ENCODE measurements around the gene SMYD5. TPM values are rescaled to one million over a fixed set of nuclear protein-coding genes. Genes with fewer than 3 reads are reported as not detected.

SMYD5 gene
- total and polyA plus RNA-seq, 9 of the 15 experiments (the other 6 are each of a cell fraction or from before 2014, with no cell fraction given): 11.4 to 56.8 (median 32.0) TPM

- TF ChIP-seq MXD1 (CRISPR knock-in tag; IDR thresholded peaks at IDR 0.05; ENCODE audit: borderline replicate concordance, poor library complexity, severe bottlenecking) (no peak), NFIX (CRISPR knock-in tag; IDR thresholded peaks at IDR 0.05; ENCODE audit: low read depth) (peak; percentile 44; the same call in 1 of the 2 replicates), RCOR1 (IDR thresholded peaks at IDR 0.05; ENCODE audit: borderline replicate concordance in 1 of 2, low read depth in 2 of 2, low read length in 2 of 2) (peak in 1 of 2 experiments; percentile 57; a peak in 1 of 4 replicates), TFAP4 (CRISPR knock-in tag; IDR thresholded peaks at IDR 0.05; ENCODE audit: borderline replicate concordance) (no peak), ZNF280A (IDR thresholded peaks at IDR 0.05; ENCODE audit: low read depth, partially characterized antibody) (no peak), CXXC5 (CRISPR knock-in tag; IDR thresholded peaks at IDR 0.05) (no peak), NFE2 (IDR thresholded peaks at IDR 0.05; ENCODE audit: low read depth) (no peak), FIP1L1 (IDR thresholded peaks at IDR 0.05; ENCODE audit: low read depth, low read length, poor library complexity, severe bottlenecking) (no peak), RBM25 (IDR thresholded peaks at IDR 0.05; ENCODE audit: low read depth, low read length, severe bottlenecking) (no peak), ZNF134 (CRISPR knock-in tag; conservative IDR thresholded peaks at IDR 0.05) (no peak), NFIC (IDR thresholded peaks at IDR 0.05) (peak; percentile 94), ZHX1 (conservative IDR thresholded peaks at IDR 0.05; ENCODE audit: low read length) (no peak), POU5F1 (IDR thresholded peaks at IDR 0.05; ENCODE audit: borderline replicate concordance, low read depth, low read length, partially characterized antibody) (no peak)
These were observed 43.5 kb downstream of the SMYD5 start (continued) for GRCh38 chr2:73257425-73258125.

Data from K562 (cell line).